CD4-positive, alpha-beta T cell treated with Interleukin-17A for 1 hour (primary cell): Measurements from ENCODE around the gene TECPR2.
"Not testable (repeated sequence)": the region's sequence is repeated elsewhere in the genome, so short reads cannot be mapped to it uniquely, and the experiment has no call there.

Experiments
- DNase-seq: peaks from one replicate; pipeline ENCODE4 v3.0.0-alpha.2; 2020

The TECPR2 gene

GRCh38 chr14:102532204-102532658, 169.5 kb downstream of the TECPR2 start:
- DNase-seq, result no peak

DNA sequence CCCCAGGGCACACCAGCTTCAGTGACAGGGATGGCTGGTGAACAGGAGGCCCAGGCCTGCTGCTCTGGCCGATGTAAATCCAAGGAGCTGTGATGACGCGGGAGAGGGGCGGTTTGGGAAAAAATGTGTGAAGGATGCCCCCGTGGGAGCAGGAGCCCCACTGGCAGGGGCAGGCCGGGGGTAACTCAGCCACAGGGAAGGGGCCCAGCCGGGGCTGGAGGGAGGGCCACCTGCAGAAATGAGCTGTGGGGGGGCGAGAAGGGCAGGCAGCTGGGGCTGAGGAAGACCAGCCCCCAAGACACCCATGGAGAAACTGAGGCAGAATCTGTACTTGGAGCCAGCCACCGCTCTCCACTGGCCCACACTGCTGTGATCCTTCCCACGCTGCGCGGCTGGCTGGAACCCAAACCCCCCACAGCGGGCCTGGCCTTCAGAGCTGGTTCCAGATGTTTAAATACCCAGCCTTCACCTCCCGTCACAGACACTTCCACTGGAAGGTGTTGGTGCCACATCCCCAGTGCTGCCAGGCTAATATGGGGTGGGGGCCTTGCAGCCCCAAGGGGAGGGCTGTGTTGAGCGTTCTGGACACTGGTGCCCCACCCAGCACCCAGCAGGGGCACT, 175.3 kb downstream of the TECPR2 start:
- DNase-seq, result no peak

- DNase-seq, result no peak
Measured at GRCh38 chr14:102538602-102539543, 176.1 kb downstream of the TECPR2 start.

- no peak for DNase-seq
Measured at GRCh38 chr14:102539544-102540314, 177.0 kb downstream of the TECPR2 start.

- no peak for DNase-seq
Measured at GRCh38 chr14:102540315-102541028, 177.7 kb downstream of the TECPR2 start.

DNA sequence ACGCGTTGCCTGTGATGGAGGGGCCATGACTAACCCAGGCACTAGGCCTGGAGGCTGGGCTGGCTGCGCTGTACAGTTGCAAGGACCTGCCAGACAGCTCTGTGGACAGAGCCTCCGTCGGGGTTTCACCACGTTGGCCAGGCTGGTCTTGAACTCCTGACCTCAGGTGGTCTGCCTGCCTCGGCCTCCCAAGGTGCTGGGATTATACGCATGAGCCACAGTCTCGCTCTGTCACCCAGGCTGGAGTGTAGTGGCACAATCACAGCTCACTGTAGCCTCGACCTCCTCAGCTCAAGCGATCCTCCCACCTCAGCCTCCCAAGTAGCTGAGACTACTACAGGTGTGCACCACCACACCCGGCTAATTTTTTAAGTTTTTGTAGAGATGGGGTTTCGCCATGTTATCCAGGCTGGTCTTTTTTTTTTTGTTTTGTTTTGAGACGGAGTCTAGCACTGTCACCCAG, 178.3 kb downstream of the TECPR2 start:
- not testable (repeated sequence) for DNase-seq

GRCh38 chr14:102541771-102542170, 179.0 kb downstream of the TECPR2 start:
- DNase-seq, result no peak

DNA sequence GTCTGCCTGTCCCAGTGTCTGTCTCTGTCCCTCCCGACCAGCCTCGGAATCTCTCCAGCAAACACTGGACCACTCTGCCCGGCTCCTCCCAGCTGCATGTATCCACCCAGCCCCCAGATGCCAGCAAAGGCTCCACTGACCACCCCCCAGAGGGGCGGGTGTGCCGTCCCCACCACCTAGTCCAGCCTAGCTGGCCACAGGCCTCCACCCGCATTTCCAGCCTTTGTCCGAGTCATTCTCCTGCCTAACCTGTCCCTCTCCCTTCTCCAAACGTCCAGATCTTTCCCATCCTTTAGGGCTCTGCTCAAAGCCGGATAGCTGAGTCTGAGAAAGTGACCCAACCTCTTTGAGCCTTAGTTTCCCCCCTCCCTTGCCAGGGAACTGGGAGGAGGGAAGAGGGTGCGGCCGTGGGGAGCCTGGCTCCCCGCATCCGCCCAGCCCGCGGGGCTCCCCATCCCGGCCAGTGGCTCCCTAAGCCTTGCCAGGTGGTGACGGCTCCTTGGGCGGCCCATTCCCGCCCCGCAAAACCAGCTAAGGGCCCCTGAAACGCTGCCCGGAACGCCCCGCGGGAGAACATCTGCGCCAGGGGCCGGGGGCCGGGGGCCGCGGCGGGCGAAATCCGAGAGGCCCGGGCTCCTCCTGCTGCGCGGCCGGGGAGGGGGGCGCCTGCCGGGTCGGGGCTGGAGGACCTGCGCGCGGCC, 181.5 kb downstream of the TECPR2 start:
- no peak for DNase-seq

DNA sequence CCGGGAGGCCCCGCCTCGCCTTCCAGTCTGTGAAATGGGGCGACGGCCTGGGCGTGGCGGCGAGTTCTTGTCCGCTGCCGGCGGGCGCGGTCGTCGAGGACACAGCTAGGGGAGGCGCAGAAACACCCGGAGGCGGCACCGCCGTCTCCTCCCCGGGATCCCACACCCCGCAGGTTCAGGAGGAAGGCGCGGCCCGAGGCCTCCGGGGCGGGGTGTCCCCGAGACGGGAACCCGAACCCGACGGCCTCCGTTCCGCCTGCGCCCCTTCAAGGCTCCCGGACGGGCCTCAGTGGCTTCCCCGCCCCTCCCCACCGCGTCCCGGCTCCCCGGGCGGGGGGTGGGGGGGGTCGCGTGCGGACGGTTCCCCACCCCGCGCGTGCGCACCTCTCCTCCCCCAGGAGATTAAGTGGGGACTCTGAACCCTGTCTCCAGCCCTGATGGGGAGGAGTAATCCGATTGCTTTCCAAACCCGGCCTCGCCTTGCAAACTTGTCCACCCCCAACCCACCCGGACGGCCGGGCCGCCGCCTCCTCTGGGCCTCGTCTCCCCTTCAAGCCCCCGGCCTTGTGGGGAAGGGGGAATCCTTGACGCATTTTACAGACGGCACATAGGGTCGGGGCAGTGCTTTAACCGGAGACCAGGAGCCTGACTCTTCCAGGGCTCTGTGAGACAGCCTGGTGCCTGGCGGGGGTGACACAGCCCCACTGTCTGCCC, 182.2 kb downstream of the TECPR2 start:
- DNase-seq, result no peak

DNA sequence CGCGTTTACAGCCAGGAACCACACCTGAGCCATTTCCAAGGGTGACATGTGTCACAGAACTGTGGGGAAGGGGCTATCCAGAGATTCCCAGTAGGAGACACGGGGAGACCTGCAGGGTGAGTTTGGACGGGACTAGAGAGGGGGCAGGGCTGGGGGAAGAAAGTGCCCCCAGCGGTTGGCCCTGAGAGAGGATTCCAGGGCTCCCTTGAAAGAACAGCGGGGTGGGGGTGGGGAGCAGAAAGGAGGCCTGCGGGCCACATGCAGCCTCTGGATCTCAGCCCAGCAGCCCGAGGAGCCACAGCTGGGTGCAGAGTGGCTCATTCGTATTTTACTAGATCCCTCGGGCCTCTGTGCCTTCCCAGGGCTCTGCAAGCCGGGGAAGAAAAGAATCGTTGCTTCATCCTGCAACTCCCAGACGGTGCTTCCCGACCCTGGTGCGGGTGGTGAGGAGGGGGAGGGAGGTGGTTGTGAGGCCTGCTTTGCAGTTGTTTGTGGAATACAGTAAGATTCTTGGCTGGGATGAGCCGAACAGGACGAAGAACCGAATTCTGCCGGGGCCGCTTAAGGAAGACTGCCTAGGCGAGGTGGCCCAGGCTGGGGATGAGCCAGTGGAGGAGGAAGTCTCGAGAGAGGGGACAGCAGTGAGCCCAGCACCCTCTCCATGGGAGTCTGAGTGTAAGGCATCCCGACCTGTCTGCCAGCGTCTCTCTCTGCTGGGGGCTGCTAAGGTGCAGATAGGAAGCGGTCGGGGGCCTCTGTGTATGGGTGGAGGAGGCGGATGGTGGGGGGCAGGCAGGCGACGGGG, 182.9 kb downstream of the TECPR2 start:
- DNase-seq, result no peak

- no peak for DNase-seq
Measured at GRCh38 chr14:102548616-102549240, 186.0 kb downstream of the TECPR2 start.

GRCh38 chr14:102550927-102551401, 188.2 kb downstream of the TECPR2 start:
- DNase-seq, result not testable (repeated sequence)
